H9 (cell line): Measurements from ENCODE around the gene FUT9. TPM values are rescaled to one million over a fixed set of nuclear protein-coding genes. Genes with fewer than 3 reads are reported as not detected.

Experiments used
- DNase-seq: peaks from one replicate; pipeline ENCODE4 v3.0.0-alpha.2; 2017
- H2AFZ ChIP-seq: one replicate; pipeline ENCODE4 v1.6.1; 2013; ENCODE audit warnings: mild to moderate bottlenecking, low read length, control low read depth, moderate library complexity
- H2AK5ac ChIP-seq: 2 replicates; pipeline ENCODE4 v1.6.1; 2013; ENCODE audit warnings: low read length, control low read depth, mixed read lengths; ENCODE audit not compliant: insufficient read length
- H2BK120ac ChIP-seq: one replicate; pipeline ENCODE4 v1.6.1; 2013; ENCODE audit warnings: low read depth, mild to moderate bottlenecking, low read length, control low read depth, inconsistent platforms; ENCODE audit not compliant: poor library complexity, severe bottlenecking
- H2BK12ac ChIP-seq: 2 replicates; pipeline ENCODE4 v1.6.1; 2013; ENCODE audit warnings: low read length, control low read depth, mixed read lengths, low read depth; ENCODE audit not compliant: insufficient read length
- H2BK15ac ChIP-seq: 2 replicates; pipeline ENCODE4 v1.6.1; 2013; ENCODE audit warnings: low read depth, low read length, control low read depth
- H2BK20ac ChIP-seq: one replicate; pipeline ENCODE4 v1.6.1; 2013; ENCODE audit warnings: low read depth, mild to moderate bottlenecking, low read length, control low read depth, inconsistent platforms; ENCODE audit not compliant: poor library complexity, severe bottlenecking
- H2BK5ac ChIP-seq: 2 replicates; pipeline ENCODE4 v1.6.1; 2013; ENCODE audit warnings: low read length, control low read depth, mixed read lengths; ENCODE audit not compliant: insufficient read length
- H3K14ac ChIP-seq: 2 replicates; pipeline ENCODE4 v1.6.1; 2013; ENCODE audit warnings: low read length, control low read depth; ENCODE audit not compliant: insufficient read depth
- H3K18ac ChIP-seq: 2 replicates; pipeline ENCODE4 v1.6.1; 2013; ENCODE audit warnings: low read depth, mild to moderate bottlenecking, mixed read lengths, low read length, control low read depth; ENCODE audit not compliant: insufficient read length
- H3K23ac ChIP-seq: 2 replicates; pipeline ENCODE4 v1.6.1; 2013; ENCODE audit warnings: low read length, control low read depth, mixed read lengths, low read depth; ENCODE audit not compliant: insufficient read length
- H3K23me2 ChIP-seq: 2 replicates; pipeline ENCODE4 v1.6.1; 2013; ENCODE audit warnings: low read depth, mild to moderate bottlenecking, mixed read lengths, low read length, control low read depth; ENCODE audit not compliant: insufficient read length, poor library complexity, severe bottlenecking
- H3K27ac ChIP-seq: 2 replicates; pipeline ENCODE4 v1.5.1; 2013; ENCODE audit warnings: low read length, control low read depth, mixed read lengths, low read depth; ENCODE audit not compliant: insufficient read length
- H3K27me3 ChIP-seq: 2 replicates; pipeline ENCODE4 v1.6.1; 2013; ENCODE audit warnings: low read length, control low read depth, inconsistent platforms; ENCODE audit not compliant: insufficient read depth
- H3K4ac ChIP-seq: 2 replicates; pipeline ENCODE4 v1.6.1; 2013; ENCODE audit warnings: low read depth, mild to moderate bottlenecking, control low read depth, inconsistent platforms, low read length, moderate library complexity
- H3K4me1 ChIP-seq: 2 replicates; pipeline ENCODE4 v1.6.1; 2013; ENCODE audit warnings: low read length, control low read depth, inconsistent platforms; ENCODE audit not compliant: insufficient read depth
- H3K4me2 ChIP-seq: 2 replicates; pipeline ENCODE4 v1.6.1; 2013; ENCODE audit warnings: low read length, control low read depth, mixed read lengths; ENCODE audit not compliant: insufficient read length, insufficient read depth
- H3K56ac ChIP-seq: 2 replicates; pipeline ENCODE4 v1.6.1; 2013; ENCODE audit warnings: low read depth, mild to moderate bottlenecking, mixed read lengths, low read length, control low read depth; ENCODE audit not compliant: insufficient read length
- H3K79me1 ChIP-seq: 2 replicates; pipeline ENCODE4 v1.6.1; 2013; ENCODE audit warnings: low read depth, mild to moderate bottlenecking, moderate library complexity, low read length, control low read depth, inconsistent platforms; ENCODE audit not compliant: insufficient read depth, poor library complexity, severe bottlenecking
- H3K79me2 ChIP-seq: 2 replicates; pipeline ENCODE4 v1.6.1; 2013; ENCODE audit warnings: low read length, control low read depth, inconsistent platforms; ENCODE audit not compliant: insufficient read depth
- H3K9ac ChIP-seq: 2 replicates; pipeline ENCODE4 v1.6.1; 2013; ENCODE audit warnings: low read length, control low read depth, mixed read lengths; ENCODE audit not compliant: insufficient read length; ENCODE audit errors: extremely low read depth
- H3K9me3 ChIP-seq: one replicate; pipeline ENCODE4 v1.6.1; 2013; ENCODE audit warnings: low read depth, low read length, inconsistent platforms; ENCODE audit not compliant: control insufficient read depth
- H3T11ph ChIP-seq: one replicate; pipeline ENCODE4 v1.6.1; 2013; ENCODE audit warnings: mild to moderate bottlenecking, low read length, control low read depth, inconsistent platforms
- H4K20me1 ChIP-seq: one replicate; pipeline ENCODE4 v1.6.1; 2013; ENCODE audit not compliant: control insufficient read depth, insufficient read length, insufficient read depth
- H4K5ac ChIP-seq: 2 replicates; pipeline ENCODE4 v1.6.1; 2013; ENCODE audit warnings: low read depth, mild to moderate bottlenecking, mixed read lengths, low read length, control low read depth; ENCODE audit not compliant: insufficient read length
- H4K8ac ChIP-seq: replicated peaks from 2 replicates; pipeline ENCODE4 v1.6.1; 2013; ENCODE audit warnings: low read length, control low read depth, mixed read lengths, low read depth; ENCODE audit not compliant: insufficient read length
- H4K91ac ChIP-seq: 2 replicates; pipeline ENCODE4 v1.6.1; 2013; ENCODE audit warnings: low read depth, mild to moderate bottlenecking, moderate library complexity, mixed read lengths, low read length, control low read depth; ENCODE audit not compliant: insufficient read length
- H3K27ac Mint-ChIP-seq, 3 experiments: 2 replicates in 2 of 3; 3 replicates in 1 of 3; pipeline ENCODE4 v1.8.0; 2020 to 2021; ENCODE audit warnings: mixed read lengths in 3 of 3, mild to moderate bottlenecking in 1 of 3, moderate library complexity in 1 of 3
- H3K27me3 Mint-ChIP-seq: 2 replicates; pipeline ENCODE4 v1.8.0; 2021; ENCODE audit warnings: low read depth, mild to moderate bottlenecking, moderate library complexity, mixed read lengths
- H3K36me3 Mint-ChIP-seq, 3 experiments: 2 replicates in 2 of 3; 3 replicates in 1 of 3; pipeline ENCODE4 v1.8.0; 2020 to 2021; ENCODE audit warnings: low read depth in 3 of 3, mixed read lengths in 3 of 3; ENCODE audit not compliant: insufficient read depth in 1 of 3
- H3K4me1 Mint-ChIP-seq, 2 experiments: 2 replicates each; pipeline ENCODE4 v1.8.0; 2020; ENCODE audit warnings: mixed read lengths in 2 of 2
- H3K4me3 Mint-ChIP-seq, 2 experiments: 2 replicates in 1 of 2; 3 replicates in 1 of 2; pipeline ENCODE4 v1.8.0; 2020 to 2021; ENCODE audit warnings: mild to moderate bottlenecking in 2 of 2, mixed read lengths in 2 of 2, moderate library complexity in 1 of 2
- H3K9me3 Mint-ChIP-seq, 2 experiments: 2 replicates in 1 of 2; 3 replicates in 1 of 2; pipeline ENCODE4 v1.8.0; 2020; ENCODE audit warnings: mild to moderate bottlenecking in 2 of 2, mixed read lengths in 2 of 2, moderate library complexity in 1 of 2
- WGBS: extraction: QIAGEN DNeasy Blood & Tissue Kit; methylation state at CpG from one replicate; pipeline ENCODE4 v1.1.7; 2013; ENCODE audit warnings: missing lambda C conversion rate, low lambda C conversion rate, mixed read lengths; ENCODE audit not compliant: insufficient read length; ENCODE audit errors: extremely low coverage; 5-methylcytosine and 5-hydroxymethylcytosine counted together
- total RNA-seq: library from RNA; stranded (reverse); gene quantifications from 2 replicates; pipeline ENCODE4 v1.2.1, GENCODE V29; 2021
- TF ChIP-seq, protein P1 (sequence below): fragments of 200-600 bp; sonication (generic); conservative IDR thresholded peaks from 3 replicates; pipeline ENCODE4 v1.8.0; 2021; ENCODE audit warnings: antibody characterized with exemption, mild to moderate bottlenecking

The FUT9 gene
- total RNA-seq, 1 experiment from 2014 or later: 1.6 TPM

DNA sequence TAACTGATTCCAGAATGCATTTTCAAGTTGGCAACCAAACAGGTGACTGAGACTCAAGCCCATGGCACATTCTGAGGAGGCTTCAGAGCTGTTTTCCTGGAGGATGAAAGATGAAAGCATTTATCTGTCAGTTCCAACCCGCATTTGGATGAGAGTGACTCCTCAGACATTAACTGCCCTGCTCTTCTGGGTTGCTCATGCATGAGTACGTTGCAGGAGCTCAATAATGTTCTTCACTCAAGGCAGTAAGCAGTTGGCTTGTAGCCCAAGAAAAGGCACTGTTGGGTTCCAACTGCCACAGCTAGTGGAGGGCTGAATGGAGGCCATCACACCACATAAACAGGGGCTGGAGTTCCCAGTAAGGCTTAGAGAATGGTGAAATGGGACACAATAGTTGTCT lies 155.3 kb downstream of the FUT9 start:
- Histone ChIP-seq H3K18ac (no peak overlapping the region), H4K8ac (no peak overlapping the region), H3K79me1 (no peaks in the 10 kb centered on the region), H2AFZ (no peak overlapping the region), H3K23ac (no peak overlapping the region), H3K79me2 (no peaks in the 10 kb centered on the region), H2BK5ac (no peak overlapping the region), H4K20me1 (no peaks in the 10 kb centered on the region), H3T11ph (no peak overlapping the region), H3K9me3 (no peaks in the 10 kb centered on the region), H4K5ac (no peak overlapping the region), H4K91ac (no peak overlapping the region), H3K27ac (no peak overlapping the region), H3K4me2 (no peak overlapping the region), H3K9ac (no peak overlapping the region), H3K4ac (no peak overlapping the region), H2BK15ac (no peak overlapping the region), H2BK20ac (no peak overlapping the region), H2BK120ac (no peak overlapping the region), H2AK5ac (no peak overlapping the region), H3K14ac (no peak overlapping the region), H2BK12ac (no peak overlapping the region), H3K23me2 (no peaks in the 10 kb centered on the region), H3K27me3 (no peaks in the 10 kb centered on the region), H3K4me1 (no peaks in the 10 kb centered on the region), H3K56ac (no peak overlapping the region)
- Mint-ChIP-seq H3K4me3 (no peak overlapping the region), H3K4me1 (no peaks in the 10 kb centered on the region), H3K27ac (no peak overlapping the region; a peak in 1 of 7 replicates), H3K36me3 (peaks cover 0 to 5% (median 4%) of the 10 kb centered on the region in 3 experiments; a peak in 1 of 7 replicates), H3K27me3 (no peaks in the 10 kb centered on the region; the same call in 1 of the 2 replicates), H3K9me3 (no peaks in the 10 kb centered on the region)
- no CpG with 5 or more reads among the region's 2 CpGs for WGBS
- TF ChIP-seq, protein P1, sequence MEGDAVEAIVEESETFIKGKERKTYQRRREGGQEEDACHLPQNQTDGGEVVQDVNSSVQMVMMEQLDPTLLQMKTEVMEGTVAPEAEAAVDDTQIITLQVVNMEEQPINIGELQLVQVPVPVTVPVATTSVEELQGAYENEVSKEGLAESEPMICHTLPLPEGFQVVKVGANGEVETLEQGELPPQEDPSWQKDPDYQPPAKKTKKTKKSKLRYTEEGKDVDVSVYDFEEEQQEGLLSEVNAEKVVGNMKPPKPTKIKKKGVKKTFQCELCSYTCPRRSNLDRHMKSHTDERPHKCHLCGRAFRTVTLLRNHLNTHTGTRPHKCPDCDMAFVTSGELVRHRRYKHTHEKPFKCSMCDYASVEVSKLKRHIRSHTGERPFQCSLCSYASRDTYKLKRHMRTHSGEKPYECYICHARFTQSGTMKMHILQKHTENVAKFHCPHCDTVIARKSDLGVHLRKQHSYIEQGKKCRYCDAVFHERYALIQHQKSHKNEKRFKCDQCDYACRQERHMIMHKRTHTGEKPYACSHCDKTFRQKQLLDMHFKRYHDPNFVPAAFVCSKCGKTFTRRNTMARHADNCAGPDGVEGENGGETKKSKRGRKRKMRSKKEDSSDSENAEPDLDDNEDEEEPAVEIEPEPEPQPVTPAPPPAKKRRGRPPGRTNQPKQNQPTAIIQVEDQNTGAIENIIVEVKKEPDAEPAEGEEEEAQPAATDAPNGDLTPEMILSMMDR: no peak
- no peak for DNase-seq
